ENCODE results near the gene UNC5A.

The UNC5A gene

DNA sequence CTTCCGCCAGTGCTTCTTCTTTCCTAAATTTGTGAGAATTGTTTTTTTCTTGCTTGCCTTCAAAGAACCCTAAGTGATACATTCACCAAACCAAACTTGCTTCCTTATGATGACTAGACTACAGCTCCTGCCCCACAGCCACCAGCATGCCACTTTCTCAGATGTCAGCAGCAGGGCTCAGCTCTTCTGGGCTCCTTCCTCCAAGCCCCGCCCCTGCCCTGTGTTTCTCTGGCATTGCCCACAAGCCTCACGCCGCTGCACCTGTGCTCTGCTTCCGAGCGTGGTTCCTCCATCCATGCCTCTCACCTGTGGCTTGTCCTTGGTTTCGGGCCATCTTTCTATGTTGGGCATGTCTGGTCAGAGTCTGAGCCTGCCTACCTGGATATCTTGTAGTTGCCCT lies 10.6 kb downstream of the UNC5A start:
- no peak for DNase-seq (ENCODE audit: low read depth, low spot score)

DNA sequence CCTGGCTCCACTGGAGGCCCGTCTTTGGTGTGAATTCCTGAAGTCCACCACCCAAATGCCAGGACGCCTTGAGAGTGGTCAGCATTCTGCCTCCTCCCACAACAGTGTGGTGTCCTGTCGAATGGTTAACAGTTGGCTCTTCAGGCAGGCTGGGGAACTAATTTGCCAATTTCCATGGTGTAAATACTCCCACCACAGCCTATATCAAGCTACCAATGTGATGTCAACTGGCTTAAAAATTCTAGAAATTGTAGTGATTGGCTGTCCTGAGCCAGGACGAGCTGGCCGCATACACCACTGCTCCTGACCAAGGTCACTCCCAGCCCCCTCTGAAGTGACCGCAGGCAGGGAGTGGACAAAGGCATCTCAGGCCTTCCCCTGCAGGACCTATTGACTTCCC lies 11.1 kb downstream of the UNC5A start:
- no peak for DNase-seq (ENCODE audit: low read depth, low spot score)

DNA sequence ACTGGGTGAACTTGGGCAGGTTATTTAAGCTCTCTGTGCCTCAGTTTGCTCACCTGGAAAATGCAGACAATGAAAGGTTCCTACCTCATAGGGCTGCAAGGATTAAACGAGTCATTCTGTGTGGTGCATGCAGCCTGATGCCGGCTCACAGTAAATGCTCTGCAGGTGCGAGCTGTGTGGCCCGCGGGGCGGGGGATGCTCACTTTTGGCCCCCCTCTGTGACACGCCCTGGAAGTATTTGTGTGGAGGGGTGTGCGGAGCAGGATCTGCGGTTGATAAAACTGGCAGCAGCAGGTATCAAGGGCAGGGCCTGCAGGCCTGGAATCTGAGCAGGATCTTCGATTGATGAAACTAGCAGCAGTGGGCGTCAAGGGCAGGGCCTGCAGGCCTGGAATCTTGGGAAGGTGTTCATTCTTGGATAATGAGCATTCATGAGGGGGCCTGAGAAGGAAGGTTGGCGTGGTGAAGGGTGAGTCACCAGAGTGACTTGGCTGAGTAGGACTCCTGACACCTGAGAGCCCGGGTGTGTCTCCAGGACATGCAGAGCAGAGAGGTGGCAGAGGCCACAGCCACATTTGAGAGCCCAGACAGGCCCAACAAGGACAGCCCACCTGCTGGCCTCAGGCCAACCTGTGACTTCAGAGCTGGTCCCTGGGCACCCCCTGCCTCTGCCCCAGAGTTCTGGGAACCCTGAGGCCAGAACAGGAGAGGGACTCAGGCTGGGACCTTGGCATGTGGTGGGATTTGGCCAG lies 11.9 kb downstream of the UNC5A start:
- no peak for DNase-seq (ENCODE audit: low read depth, low spot score)

DNA sequence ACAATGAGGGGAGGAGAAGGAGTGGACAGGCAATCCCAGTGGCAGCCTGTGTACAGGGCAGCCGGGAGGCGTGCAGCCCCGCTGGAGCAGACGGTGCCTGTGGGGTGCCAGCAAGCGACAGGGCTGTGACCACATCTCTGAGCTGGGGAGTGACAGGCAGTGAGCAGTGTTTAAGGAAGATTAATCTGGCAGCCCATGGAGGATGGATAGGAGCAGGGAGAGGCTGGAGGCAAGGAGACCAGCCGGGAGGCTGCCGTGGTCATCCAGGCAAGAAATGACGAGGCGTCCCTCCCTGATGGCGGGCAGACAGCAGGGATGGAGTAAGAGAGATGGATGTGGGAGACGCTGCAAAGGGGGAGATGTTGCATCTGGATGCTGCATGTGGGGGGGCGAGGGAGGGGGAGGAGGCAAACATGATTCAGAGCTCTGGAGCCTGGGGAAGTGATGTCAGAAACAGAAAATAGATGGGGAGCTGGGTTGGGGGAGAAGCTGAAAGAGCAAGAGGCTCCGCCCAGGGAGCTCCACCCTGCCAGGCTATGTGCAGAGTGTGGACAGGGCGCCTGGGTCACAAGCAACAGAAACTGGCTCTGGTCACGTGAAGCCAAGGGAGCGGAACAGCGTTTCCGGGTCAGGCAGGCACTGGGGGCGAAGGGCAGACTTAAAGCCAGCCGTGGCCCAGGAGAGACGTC lies 12.6 kb downstream of the UNC5A start:
- no peak for DNase-seq (ENCODE audit: low read depth, low spot score)

DNA sequence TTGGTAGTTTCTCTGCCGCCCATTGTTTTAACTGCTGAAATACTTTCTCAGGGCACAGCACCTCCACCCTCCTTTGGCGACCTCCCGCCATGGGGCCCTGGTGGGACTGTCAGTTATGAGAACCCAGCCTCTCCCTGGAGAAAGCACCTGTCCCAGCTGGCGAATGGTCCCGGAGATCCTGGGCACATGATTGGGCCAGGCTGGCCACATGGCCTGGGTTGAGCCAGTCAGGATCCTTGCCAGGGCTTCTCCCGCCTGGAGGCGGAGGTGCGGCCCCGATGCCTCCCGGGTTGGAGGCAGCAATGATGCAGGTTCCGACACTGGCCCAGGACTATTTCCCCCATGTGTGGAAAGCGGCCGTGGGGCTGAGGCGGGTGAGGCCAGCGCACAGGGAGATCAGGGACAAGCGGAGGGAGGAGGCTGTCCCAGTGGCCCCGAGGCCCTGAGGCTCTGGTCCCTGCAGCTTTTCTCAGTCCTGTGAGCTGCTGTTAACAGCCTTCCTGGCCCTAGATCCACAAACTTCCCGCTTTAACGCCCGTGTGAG lies 13.6 kb downstream of the UNC5A start:
- DNase-seq (ENCODE audit: low read depth, low spot score) = no peak

DNA sequence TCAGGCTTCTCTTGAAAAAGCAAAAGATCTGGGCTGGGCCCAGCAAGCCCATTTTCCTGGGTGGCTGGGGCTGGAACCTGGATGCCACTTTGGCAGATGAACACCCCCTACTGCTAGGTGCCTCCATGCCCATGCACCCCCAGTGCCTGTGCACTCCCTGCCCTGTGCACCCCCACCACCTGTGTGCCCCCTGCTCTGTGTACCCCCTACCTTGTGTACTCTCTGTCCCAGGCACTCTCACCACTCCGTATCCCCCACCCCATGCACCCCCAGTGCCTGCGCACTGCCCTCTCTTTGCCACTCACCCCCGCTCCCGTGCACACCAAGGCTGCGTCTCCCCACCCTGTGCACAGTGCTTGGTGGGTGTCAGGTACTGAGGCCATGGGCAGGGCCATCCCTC lies 14.2 kb downstream of the UNC5A start:
- no peak for DNase-seq (ENCODE audit: low read depth, low spot score)

DNA sequence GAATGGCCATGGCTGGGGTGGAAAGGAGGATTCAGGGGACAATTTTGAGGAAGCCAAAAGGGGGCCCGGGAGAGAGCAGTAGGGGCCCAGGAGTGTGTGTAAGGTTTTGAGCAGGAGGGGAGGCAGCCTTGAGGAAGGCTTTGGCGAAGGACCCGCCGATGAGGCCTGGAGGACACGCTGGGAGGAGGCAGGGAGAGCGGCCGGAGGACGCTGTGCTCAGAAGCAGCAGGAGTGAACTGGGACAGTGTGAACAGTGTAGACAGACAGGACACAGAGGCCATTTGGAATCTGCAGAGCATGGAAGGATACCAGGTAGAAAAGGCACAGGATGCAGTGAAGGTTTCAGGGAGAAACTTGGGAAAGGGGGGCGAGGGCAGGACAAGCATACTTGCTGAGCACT lies 14.9 kb downstream of the UNC5A start:
- DNase-seq (ENCODE audit: low read depth, low spot score) = no peak

DNA sequence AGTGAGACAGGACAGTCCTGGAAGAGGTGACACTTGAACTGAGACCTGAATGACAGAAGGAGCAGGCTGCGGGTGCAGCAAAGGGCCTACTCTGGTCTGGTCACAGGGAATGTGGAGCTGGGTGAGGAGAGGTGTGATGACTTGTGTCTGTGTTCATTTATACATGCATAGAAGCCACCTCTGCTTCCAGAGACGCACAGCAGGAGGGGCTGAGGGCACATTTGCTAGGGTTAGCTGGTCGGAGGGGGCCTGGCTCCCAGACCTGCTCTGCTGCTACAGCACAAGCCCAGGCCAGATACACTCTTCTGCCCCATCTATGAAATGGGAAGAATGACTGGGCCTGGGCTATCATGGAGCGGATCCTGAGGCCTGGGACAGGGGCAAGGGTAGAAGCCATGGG lies 15.6 kb downstream of the UNC5A start:
- no peak for DNase-seq (ENCODE audit: low read depth, low spot score)

DNA sequence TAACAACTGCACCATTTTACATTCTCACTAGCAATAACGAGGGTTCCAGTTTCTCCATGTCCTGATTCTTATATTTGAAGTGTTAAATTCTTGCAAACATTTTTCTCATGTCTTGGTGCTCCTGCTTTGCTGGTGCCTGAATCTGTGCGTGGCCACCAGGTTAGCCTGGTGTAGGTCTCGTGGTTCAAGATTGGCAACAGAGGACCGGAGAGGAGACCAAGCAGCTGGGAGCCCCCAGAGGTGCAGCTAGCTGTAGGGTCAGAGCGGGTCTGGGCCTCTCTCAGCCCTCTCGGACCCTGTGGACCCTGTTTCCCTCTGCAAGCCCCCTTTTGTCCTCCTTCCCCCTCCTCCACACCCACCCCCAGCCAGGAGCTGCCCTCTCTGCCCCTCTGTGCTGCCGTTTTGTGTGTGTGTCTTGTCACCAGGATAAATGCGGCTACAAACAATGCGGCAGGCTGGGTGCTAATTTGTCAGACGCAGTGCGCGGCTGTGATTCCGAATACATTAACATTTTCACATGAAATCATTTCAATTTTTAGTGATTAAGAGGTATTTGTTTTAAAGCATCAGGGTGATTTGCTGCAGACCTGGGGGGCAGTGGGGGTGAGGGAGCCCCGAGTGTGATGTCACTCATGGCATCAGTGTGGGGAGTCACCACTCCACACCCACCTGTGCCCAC lies 17.5 kb downstream of the UNC5A start:
- DNase-seq (ENCODE audit: low read depth, low spot score) = no peak

DNA sequence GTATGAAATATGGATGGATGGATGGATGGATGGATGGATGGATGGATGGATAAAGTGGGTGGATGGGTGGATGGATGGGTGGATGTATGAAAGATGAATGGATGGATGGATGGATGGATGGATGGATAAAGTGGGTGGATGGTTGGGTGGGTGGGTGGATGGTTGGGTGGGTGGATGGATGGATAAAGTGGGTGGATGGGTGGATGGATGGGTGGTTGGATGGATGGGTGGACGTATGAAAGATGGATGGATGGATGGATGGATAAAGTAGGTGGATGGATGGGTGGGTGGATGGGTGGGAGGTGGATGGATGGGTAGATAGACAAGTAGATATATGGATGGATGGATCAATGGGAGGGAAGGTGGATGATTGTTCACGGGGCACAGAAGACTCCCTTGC lies 19.0 kb downstream of the UNC5A start:
- no peak for DNase-seq (ENCODE audit: low read depth, low spot score)

DNA sequence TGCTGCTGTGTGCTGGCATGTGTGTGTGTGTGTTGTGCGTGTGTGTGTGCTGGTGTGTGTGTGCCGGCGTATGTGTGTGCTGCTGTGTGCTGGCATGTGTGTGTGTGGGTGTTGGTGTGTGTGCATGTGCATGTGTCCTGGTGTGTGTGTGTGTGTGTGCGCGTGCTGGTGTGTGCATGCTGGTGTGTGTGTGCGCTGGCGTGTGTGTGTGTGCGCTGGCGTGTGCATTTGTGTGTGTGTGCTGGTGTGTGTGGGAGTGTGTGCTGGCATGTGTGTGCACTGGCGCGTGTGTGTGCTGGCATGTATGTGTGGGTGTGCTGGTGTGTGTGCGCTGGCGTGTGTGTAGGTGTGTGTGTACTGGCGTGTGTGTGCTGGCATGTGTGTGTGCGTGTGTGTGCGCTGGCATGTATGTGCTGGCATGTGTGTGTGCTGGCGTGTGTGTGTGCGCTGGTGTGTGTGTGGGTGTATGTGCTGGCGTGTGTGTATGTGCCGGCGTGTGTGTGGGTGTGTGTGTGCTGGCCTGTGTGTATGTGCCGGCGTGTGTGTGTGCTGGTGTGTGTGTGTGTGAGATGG lies 20.1 kb downstream of the UNC5A start:
- DNase-seq (ENCODE audit: low read depth, low spot score) = no peak

DNA sequence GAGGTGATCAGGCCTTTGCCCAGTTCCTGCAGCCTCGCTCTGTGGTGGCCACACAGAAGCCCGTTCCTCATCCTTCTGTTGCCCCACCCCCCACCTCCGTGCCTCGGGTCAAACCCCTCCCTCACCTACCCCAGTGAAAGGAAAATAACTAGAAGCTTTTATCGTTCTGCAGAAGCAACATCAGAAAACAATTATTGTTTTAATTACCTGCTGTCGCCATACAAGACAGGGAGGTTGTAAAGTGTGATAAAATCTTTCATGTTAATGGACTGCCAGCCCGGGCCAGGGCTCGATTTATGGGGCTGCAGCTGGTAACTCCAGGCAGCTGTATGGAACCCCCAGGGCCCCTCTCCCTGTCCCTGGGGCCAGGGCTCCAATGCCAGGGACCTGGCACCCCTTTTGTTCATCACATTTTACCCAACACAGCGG lies 20.6 kb downstream of the UNC5A start:
- no peak for DNase-seq (ENCODE audit: low read depth, low spot score)

DNA sequence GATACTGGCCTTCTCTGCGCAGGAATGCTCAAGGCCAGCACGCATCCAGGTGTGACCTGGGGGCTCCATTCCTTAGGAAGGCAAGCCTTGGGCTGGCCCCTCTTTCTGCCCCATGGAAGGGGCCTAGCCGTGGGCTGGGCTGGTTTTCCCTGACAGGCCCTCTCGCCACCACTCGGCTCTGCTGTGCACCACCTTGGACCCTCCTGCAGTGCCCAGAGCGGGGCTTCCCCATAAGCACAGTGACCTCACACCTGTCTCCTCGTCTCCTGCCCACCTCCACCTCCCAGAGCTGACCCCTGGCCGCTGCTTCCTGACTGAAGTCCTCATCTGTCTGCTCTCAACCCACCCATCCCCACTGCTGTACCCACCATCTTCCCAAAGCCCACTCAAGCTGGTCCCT lies 21.1 kb downstream of the UNC5A start:
- DNase-seq (ENCODE audit: low read depth, low spot score) = no peak

DNA sequence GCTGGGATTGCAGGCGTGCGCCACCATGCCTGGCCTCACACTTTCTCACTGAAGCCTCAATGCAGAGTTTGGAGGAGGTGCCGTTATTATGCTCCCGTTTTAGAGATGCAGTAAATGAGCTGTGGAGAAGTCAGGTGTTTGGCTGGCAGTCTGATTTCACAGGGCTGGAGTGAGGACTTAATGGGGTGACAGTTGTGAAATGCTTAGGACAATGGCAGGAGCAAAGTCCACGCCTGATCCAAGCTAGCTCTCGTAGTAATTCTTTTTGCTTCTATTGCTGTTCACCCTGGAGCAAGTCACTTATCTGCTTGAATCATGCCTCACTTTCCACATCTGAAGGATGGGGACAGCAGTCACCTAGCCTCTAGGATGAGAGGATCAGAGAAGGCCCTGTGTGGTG lies 21.8 kb downstream of the UNC5A start:
- DNase-seq (ENCODE audit: low read depth, low spot score) = no peak

DNA sequence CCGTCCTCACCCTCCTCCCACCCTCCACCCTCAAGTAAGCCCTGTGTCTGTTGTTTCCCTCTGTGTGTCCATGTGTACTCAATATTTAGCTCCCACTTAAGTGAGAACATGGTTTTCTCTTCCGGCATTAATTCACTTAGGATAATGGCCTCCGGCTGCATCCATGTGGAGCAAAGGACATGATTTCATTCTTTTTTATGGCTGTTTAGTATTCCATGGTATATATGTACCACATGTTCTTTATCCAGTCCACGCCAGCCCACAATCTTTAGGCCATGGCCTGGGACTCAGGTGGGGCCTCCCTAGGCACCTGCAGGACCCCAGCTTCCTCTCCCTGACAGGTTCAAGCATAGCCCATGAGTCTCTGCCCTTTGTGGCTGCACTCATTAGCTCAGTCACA lies 22.9 kb downstream of the UNC5A start:
- DNase-seq (ENCODE audit: low read depth, low spot score) = no peak

DNA sequence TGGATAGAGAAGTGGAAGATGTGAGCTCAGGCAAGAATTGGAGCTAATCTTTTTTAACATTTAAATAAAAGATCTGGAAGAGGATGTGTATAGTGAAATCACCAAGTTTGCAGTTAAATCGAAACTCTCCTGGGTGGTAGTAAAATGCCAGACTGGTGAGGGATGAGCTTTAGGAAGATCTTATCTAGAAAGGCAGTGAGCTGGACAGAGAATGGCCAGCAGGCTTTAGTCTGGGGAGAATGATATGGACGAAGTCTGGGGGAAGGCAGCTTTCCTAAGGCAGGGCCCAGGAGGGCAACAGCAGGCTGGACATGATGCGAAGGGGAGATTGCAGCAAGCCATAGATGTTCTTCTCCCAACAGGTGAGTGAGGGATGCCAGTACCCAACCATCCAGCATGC lies 25.6 kb downstream of the UNC5A start:
- DNase-seq (ENCODE audit: low read depth, low spot score) = no peak

DNA sequence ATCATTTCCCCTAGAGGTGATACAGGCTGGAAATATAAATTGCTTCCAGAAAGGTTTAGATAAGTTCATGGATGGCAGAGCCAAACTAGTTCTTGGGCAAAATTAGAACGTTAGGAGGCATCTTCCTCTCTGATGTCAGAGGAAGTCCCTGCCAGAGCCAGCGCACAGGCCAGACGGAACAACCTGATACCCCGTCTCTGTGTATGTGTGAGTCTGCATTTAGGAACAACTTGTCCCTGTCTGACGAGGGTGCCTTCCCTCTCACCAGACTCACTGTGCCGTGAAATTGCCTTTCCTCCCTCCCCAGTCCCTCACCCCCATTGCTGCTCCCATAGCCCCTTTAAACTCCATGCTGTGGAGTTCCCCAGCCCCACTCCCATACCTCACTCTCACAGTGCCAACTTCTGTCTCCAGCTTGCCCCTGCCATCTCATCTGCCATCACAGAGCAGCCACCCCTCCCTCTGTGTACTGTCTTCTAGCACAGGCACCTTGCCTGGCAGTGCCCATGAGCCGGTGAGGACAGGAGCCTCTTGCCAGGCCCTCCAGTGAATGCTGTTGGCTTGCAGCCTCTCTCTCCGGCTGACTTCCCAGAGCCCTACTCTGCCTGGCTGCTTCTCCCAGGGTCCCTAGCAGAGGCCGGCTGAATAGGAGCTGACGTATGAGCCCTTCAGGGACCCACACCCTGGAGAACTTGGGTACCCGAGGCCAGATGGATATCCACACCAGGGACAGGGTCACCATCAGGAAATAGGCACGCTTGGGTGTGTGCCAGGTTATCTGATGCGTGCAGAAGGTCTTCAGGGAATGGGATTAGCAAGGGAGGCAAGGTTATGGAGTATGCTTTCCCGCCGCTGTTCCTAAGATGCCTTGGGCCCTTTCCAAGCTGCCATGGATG lies 26.7 kb downstream of the UNC5A start:
- DNase-seq (ENCODE audit: low read depth, low spot score) = no peak

DNA sequence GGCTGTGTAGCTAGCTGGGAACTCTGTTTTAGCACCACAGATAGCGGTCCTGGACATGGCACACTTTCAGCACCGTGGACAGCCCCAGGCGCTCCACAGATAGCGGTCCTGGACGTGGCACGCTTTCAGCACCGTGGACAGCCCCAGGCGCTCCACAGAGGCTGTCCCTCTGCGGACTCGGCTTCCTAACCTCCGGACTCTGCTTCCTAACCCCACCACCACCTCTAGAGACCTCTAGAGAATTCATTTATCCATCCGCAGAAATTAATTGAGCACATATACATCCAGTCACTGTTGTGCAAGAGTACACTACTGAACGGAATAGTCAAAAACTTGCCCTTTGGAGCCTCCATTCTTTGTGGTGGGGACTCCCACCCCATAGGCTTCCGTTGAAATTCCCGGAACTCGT lies 27.4 kb downstream of the UNC5A start:
- peak; percentile 97 for DNase-seq (ENCODE audit: low read depth, low spot score)

DNA sequence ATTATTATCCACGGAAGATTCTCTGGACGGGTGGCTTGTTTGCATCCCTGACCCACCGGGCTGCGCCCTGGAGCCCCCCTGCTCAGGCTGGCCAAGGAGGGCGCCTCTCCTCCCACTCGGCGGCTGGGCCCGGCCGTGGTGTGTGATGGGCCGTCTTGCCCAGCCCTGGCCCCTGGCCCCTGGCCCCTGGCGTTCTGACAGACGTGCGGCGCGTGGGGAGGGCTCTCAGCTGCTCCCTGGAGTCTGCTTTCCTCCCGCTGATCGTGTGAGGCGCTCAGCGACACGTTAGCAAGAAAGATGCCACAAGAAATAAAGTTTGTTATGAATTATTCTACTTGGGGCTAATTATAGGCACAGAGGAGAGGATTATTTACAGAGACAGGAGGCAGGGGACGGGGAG lies 33.3 kb downstream of the UNC5A start:
- no peak for DNase-seq (ENCODE audit: low read depth, low spot score)

DNA sequence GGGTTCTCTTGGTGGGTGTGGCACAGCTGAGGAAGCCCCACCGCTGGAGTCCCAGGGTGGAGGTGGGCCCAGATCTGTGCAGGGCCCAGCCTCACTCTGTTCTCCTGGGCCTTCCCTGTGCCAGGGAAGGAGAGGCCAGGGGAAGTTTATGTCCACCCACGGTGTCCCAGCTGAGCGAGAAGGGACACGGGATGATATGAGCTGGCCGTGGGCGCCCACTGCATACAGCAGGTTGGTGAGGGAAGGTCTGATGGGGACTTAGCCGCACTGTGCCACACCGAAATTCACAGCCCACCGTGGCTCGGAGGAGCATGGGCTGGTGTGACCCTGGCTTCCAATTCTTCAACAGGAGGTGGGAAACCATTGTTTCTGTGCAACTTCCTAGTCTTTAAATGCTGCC lies 33.9 kb downstream of the UNC5A start:
- no peak for DNase-seq (ENCODE audit: low read depth, low spot score)

DNA sequence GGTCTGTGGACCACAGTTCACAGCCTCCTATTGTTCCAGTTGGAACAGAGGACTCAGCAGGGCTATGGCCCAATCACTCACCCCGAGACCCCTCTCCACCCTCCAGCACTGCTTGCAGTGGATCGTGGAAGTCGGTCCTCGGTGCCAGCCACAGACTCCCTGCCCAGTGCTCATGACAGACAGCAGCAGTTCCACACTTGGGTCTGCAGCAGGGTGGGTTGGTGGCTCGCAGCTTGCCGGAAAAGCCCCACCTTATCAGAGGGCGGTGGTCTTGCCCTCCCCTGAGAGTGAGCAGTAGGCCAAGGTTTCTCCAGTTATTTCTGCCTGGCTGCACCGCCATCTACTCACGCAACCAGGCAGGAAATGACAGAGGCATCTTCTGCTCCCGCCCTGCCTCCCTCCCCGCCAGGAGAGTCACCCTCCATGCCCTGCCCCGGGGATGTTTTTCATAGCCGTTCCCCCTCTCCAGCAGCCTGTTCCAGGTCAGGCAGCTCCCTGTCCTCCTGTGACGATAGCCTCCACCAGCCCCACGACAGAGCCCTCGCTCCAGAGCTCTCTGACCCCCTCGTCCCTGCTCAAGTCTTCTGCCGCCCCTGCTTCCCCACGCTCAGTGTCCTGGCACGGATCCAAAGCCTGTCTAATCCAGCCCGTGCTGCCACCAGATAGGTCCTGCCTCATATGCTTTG lies 34.5 kb downstream of the UNC5A start:
- DNase-seq (ENCODE audit: low read depth, low spot score) = no peak

All from astrocyte of the hippocampus (primary cell).